Mesenchymal stem cell (in vitro differentiated cells and primary cell): Measurements from ENCODE around the gene NXPH4. TPM values are rescaled to one million over a fixed set of nuclear protein-coding genes. Genes with fewer than 3 reads are reported as not detected.

ENCODE experiments used
- DNase-seq: peaks from one replicate; pipeline ENCODE4 v3.0.0-alpha.2; 2013
- H2AFZ ChIP-seq: one replicate; pipeline ENCODE4 v1.6.1; 2013; ENCODE audit warnings: low read depth, mild to moderate bottlenecking, control low read depth, inconsistent platforms, low read length, moderate library complexity
- H2AK5ac ChIP-seq: 2 replicates; pipeline ENCODE4 v1.6.1; 2013; ENCODE audit warnings: low read length, moderate library complexity, mild to moderate bottlenecking, inconsistent platforms; ENCODE audit not compliant: severe bottlenecking
- H2BK120ac ChIP-seq: one replicate; pipeline ENCODE4 v1.6.1; 2013; ENCODE audit warnings: low read depth, mild to moderate bottlenecking, inconsistent platforms, low read length, moderate library complexity
- H2BK12ac ChIP-seq, 2 experiments: one replicate each; pipeline ENCODE4 v1.6.1; 2013; ENCODE audit warnings: inconsistent platforms in 2 of 2, low read length in 2 of 2, mild to moderate bottlenecking in 2 of 2, moderate library complexity in 2 of 2, control low read depth in 1 of 2
- H2BK15ac ChIP-seq: one replicate; pipeline ENCODE4 v1.6.1; 2013; ENCODE audit warnings: mild to moderate bottlenecking, low read depth, inconsistent platforms; ENCODE audit not compliant: poor library complexity, severe bottlenecking
- H2BK5ac ChIP-seq: 2 replicates; pipeline ENCODE4 v1.6.1; 2013; ENCODE audit warnings: low read depth, mild to moderate bottlenecking, low read length, control low read depth, inconsistent platforms; ENCODE audit not compliant: poor library complexity, severe bottlenecking
- H3K14ac ChIP-seq, 2 experiments: one replicate each; pipeline ENCODE4 v1.6.1; 2013; ENCODE audit warnings: inconsistent platforms in 2 of 2, low read length in 2 of 2, control low read depth in 1 of 2, mild to moderate bottlenecking in 1 of 2, moderate library complexity in 1 of 2
- H3K18ac ChIP-seq, 2 experiments: one replicate each; pipeline ENCODE4 v1.6.1; 2013; ENCODE audit warnings: inconsistent platforms in 2 of 2, low read length in 2 of 2, control low read depth in 1 of 2, low read depth in 1 of 2, mild to moderate bottlenecking in 1 of 2
- H3K23ac ChIP-seq, 2 experiments: one replicate each; pipeline ENCODE4 v1.6.1; 2013; ENCODE audit warnings: inconsistent platforms in 2 of 2, low read length in 2 of 2, mild to moderate bottlenecking in 2 of 2, moderate library complexity in 2 of 2, control low read depth in 1 of 2
- H3K27ac ChIP-seq: 2 replicates; pipeline ENCODE4 v1.5.1; 2013; ENCODE audit warnings: mild to moderate bottlenecking, moderate library complexity, low read length, control low read depth, inconsistent platforms; ENCODE audit not compliant: poor library complexity, severe bottlenecking
- H3K27me3 ChIP-seq, 2 experiments: 2 replicates each; pipeline versions ENCODE4 v1.6.1 to v1.7.0; 2013; ENCODE audit warnings: low read length in 2 of 2, mild to moderate bottlenecking in 2 of 2, moderate library complexity in 2 of 2, control low read depth in 1 of 2, inconsistent platforms in 1 of 2; ENCODE audit not compliant: control insufficient read depth in 1 of 2, insufficient read depth in 1 of 2
- H3K36me3 ChIP-seq, 2 experiments: 2 replicates each; pipeline versions ENCODE4 v1.6.1 to v1.7.0; 2013; ENCODE audit warnings: low read length in 2 of 2, control low read depth in 1 of 2, inconsistent platforms in 1 of 2, low read depth in 1 of 2, mild to moderate bottlenecking in 1 of 2; ENCODE audit not compliant: insufficient read depth in 2 of 2, control insufficient read depth in 1 of 2
- H3K4ac ChIP-seq, 2 experiments: one replicate each; pipeline ENCODE4 v1.6.1; 2013; ENCODE audit warnings: inconsistent platforms in 2 of 2, low read length in 2 of 2, mild to moderate bottlenecking in 2 of 2, moderate library complexity in 2 of 2, control low read depth in 1 of 2, low read depth in 1 of 2
- H3K4me1 ChIP-seq: 2 replicates; pipeline ENCODE4 v1.6.1; 2013; ENCODE audit warnings: low read depth, low read length, control low read depth; ENCODE audit not compliant: control insufficient read depth, insufficient read depth
- H3K4me2 ChIP-seq: 2 replicates; pipeline ENCODE4 v1.6.1; 2013; ENCODE audit warnings: low read length, mild to moderate bottlenecking, inconsistent platforms; ENCODE audit not compliant: poor library complexity, severe bottlenecking
- H3K4me3 ChIP-seq, 2 experiments: 2 replicates each; pipeline versions ENCODE4 v1.5.1 to v1.7.0; 2013; ENCODE audit warnings: low read length in 2 of 2, mild to moderate bottlenecking in 2 of 2, control low read depth in 1 of 2, low read depth in 1 of 2; ENCODE audit not compliant: insufficient read depth in 1 of 2
- H3K79me1 ChIP-seq: replicated peaks from 2 replicates; pipeline ENCODE4 v1.6.1; 2013; ENCODE audit warnings: mild to moderate bottlenecking, control low read depth, low read length, inconsistent platforms; ENCODE audit not compliant: poor library complexity, severe bottlenecking
- H3K9ac ChIP-seq: 2 replicates; pipeline ENCODE4 v1.7.0; 2013; ENCODE audit warnings: mild to moderate bottlenecking, low read length, moderate library complexity
- H3K9me3 ChIP-seq: 2 replicates; pipeline ENCODE4 v1.7.0; 2013; ENCODE audit warnings: mild to moderate bottlenecking, low read length; ENCODE audit not compliant: control insufficient read depth
- H4K8ac ChIP-seq: one replicate; pipeline ENCODE4 v1.6.1; 2013; ENCODE audit warnings: inconsistent platforms, mild to moderate bottlenecking, low read length, moderate library complexity
- H4K91ac ChIP-seq: one replicate; pipeline ENCODE4 v1.6.1; 2013; ENCODE audit warnings: mild to moderate bottlenecking, low read length, inconsistent platforms
- WGBS: methylation state at CpG from one replicate; pipeline ENCODE4 v1.1.7; 2013; ENCODE audit warnings: mixed read lengths; 5-methylcytosine and 5-hydroxymethylcytosine counted together
- polyA plus RNA-seq, 2 experiments: library from polyadenylated mRNA; stranded (reverse); fragments of 200-250 nt; gene quantifications; one replicate each; pipeline ENCODE4 v1.2.3, GENCODE V29; 2013

Gene NXPH4
- polyA plus RNA-seq (2013, experiment 1 of 2) = 1.8 TPM
- 1.6 TPM for polyA plus RNA-seq (2013, experiment 2 of 2)

DNA sequence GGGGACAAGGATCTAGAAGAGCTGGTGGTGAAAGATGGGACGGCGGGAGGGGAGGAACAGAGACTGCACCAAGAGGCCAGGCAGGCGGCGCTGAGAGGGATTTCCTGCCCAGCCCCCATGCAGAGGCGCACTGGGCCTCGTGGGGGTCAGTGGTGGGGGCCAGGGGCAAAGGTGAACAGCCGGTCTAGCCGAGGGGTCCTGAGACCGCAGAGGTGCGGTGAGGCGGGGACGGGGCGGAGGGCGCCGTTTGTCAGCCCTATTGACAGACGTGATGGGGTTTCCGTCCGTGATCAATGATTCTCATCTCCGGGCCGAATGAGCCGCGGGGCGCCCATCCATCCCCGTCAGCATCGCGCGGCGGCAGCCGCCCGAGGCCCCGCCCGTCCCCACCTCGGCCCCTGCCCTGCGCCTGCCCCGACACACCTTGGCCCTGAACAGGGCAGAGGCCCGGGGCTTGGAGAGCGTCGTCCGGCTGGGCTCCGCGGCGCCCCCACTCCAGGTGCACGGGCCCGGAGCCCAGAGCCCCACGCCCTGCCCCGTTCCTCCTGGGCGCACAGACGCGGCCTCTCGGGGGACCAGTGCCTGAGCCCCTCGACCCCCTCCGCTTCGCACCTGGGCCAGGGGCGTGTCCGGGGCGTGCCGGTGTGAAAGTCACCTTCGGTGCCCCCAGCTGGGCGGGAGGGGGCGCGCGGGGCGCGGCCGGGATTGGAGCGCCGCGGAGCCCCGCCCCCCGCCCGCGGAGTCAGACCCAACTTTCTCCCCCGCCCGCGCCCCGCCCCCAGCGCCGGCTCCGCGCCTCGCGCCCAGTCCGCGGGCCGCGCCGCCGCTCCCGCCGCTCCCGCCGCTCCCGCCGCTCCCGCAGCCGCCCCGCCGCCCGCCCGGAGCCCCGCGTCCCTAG, at the start of gene NXPH4:
Gene NXPH4, plus strand, starts transcription at position 781 of the 898 bp plus-strand sequence. CDS start 176 bp downstream, outside the sequence.
- no peak within 1 kb of the TSS for H4K91ac ChIP-seq

DNA sequence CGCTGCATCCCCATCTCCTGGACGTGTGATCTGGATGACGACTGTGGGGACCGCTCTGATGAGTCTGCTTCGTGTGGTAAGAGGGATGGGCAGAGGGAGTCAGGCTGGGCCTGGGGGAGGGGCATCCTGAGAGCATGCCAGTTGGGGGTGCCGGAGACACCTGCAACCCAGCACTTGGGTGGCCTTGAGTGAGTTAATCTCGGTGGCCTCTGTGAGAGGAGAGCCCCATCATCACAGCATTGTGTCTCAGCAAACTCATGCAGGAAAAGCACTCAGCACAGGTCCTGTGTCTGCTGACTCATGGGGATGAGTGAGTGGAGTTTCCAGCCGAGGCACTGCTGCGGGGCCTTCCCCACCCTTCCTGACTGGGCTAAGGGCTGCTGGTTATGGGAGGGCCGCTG, 49.6 kb upstream of the NXPH4 start:
- H3K4me3 ChIP-seq = no peak overlapping the region

More for the DNA sequence above, at the start of gene NXPH4:
- H3K18ac ChIP-seq = peak within 1 kb of the TSS in 1 of 2 experiments; percentile 73
- peak within 1 kb of the TSS; percentile 46 to 75 for H3K4me3 ChIP-seq
- no peak within 1 kb of the TSS for H2BK120ac ChIP-seq
- no peak for DNase-seq
- no peak within 1 kb of the TSS for H2AK5ac ChIP-seq
- no peak within 1 kb of the TSS for H3K4ac ChIP-seq
- no peaks in the 10 kb centered on the region for H3K9me3 ChIP-seq
- H2BK12ac ChIP-seq = peak within 1 kb of the TSS in 1 of 2 experiments; percentile 1
- no peaks in the 10 kb centered on the region for H3K79me1 ChIP-seq
- no peak within 1 kb of the TSS for H2BK5ac ChIP-seq
- H4K8ac ChIP-seq = peak within 1 kb of the TSS; percentile 55
- peaks cover 38% of the 10 kb centered on the region for H3K4me1 ChIP-seq
- peak within 1 kb of the TSS; percentile 15 for H2AFZ ChIP-seq
- H3K14ac ChIP-seq = no peak within 1 kb of the TSS
- H3K9ac ChIP-seq = peak within 1 kb of the TSS; percentile 59
- peaks cover 25 to 27% of the 10 kb centered on the region in 2 experiments for H3K36me3 ChIP-seq
- H3K27me3 ChIP-seq = peaks cover 11 to 60% of the 10 kb centered on the region in 2 experiments
- 1% methylated on average over 80 of the region's 102 CpGs for WGBS
- peak within 1 kb of the TSS; percentile 50 for H2BK15ac ChIP-seq
- H3K4me2 ChIP-seq = peak within 1 kb of the TSS; percentile 82
- H3K27ac ChIP-seq = no peak within 1 kb of the TSS
- peak within 1 kb of the TSS in 1 of 2 experiments; percentile 34 for H3K23ac ChIP-seq

DNA sequence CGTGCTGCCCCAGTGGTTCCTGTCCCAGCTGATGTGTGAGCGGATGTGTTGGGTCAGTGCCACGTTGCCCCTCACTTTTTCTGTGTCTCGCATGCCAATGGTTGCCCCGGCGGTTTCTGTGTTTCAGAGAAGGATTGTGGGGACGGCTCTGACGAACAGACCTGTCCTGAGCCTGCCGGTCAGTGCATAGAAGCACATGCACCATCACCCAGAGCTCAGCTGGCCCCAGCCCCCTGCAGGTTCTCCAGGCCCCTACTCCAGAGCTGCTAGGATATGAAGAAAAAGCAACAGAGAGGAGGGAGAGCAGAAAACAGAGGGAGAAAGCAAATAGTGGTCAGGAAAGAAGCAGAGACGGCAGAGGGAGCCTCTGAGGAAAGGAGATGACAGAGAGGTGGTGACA, 48.5 kb upstream of the NXPH4 start:
- Histone ChIP-seq H2AK5ac (no peak overlapping the region), H2BK15ac (no peak overlapping the region), H3K9ac (peak overlapping the region; percentile 72), H3K18ac (no peak overlapping the region), H3K9me3 (no peaks in the 10 kb centered on the region), H3K4me2 (no peak overlapping the region), H3K4me3 (peak overlapping the region in 1 of 2 experiments; percentile 26), H3K4me1 (peaks cover 24% of the 10 kb centered on the region), H2AFZ (no peak overlapping the region), H3K27me3 (no peaks in the 10 kb centered on the region), H3K27ac (no peak overlapping the region), H3K23ac (no peak overlapping the region), H2BK5ac (no peak overlapping the region), H3K14ac (no peak overlapping the region), H3K4ac (no peak overlapping the region), H4K91ac (peak overlapping the region; percentile 3), H2BK120ac (no peak overlapping the region), H3K36me3 (peaks cover 84 to 93% of the 10 kb centered on the region in 2 experiments), H4K8ac (no peak overlapping the region), H3K79me1 (peaks cover 23% of the 10 kb centered on the region), H2BK12ac (no peak overlapping the region)
- WGBS = 97% methylated on average over 9 of the region's 10 CpGs
- no peak for DNase-seq

More for the DNA sequence above, 49.6 kb upstream of the NXPH4 start:
- H3K4me1 ChIP-seq = peaks cover 24% of the 10 kb centered on the region
- WGBS = 52% methylated on average over 10 of the region's 10 CpGs
- no peak overlapping the region for H2AK5ac ChIP-seq
- H3K14ac ChIP-seq = no peak overlapping the region
- H3K27ac ChIP-seq = peak overlapping the region; percentile 8
- no peak overlapping the region for H3K23ac ChIP-seq
- H3K79me1 ChIP-seq = peaks cover 20% of the 10 kb centered on the region
- peaks cover 85 to 95% of the 10 kb centered on the region in 2 experiments for H3K36me3 ChIP-seq
- no peak overlapping the region for H3K18ac ChIP-seq
- no peak overlapping the region for H2BK15ac ChIP-seq
- H4K91ac ChIP-seq = no peak overlapping the region
- no peak overlapping the region for H3K4me2 ChIP-seq
- H2AFZ ChIP-seq = no peak overlapping the region
- H4K8ac ChIP-seq = peak overlapping the region; percentile 19
- H3K4ac ChIP-seq = no peak overlapping the region
- H2BK5ac ChIP-seq = no peak overlapping the region
- peak overlapping the region; percentile 72 for H3K9ac ChIP-seq
- H2BK120ac ChIP-seq = no peak overlapping the region
- no peaks in the 10 kb centered on the region for H3K27me3 ChIP-seq
- no peaks in the 10 kb centered on the region for H3K9me3 ChIP-seq
- H2BK12ac ChIP-seq = no peak overlapping the region
- peak; percentile 67 for DNase-seq

DNA sequence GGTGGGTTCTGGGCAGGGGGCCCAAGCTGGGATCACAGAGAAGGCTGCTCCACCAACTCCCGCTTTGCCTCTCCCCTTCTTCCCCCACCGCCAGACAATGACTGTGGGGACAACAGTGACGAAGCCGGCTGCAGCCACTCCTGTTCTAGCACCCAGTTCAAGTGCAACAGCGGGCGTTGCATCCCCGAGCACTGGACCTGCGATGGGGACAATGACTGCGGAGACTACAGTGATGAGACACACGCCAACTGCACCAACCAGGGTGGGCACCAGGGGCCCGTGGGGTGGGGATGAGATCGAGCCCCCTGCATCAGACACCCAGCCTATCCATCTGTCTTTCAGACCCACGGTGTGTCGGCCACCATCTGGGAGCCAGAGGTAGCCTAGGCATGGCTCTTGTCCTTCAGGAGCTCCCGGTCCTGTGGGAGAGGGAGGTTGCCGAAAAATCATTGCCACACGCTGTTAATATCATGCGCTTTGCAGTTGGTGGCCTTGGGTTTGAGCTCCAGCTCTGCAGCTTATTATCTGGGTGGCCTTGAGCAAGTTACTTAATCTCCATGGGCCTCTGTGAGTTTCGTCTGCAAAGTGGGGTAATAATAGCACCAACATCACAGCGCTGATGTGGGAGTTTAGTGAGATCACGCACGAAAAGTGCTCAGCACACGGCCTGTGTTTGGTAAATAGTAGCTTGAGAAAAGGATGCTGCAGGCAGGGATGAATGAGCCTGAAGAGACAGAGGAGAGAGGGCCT, 47.4 kb upstream of the NXPH4 start:
- Histone ChIP-seq H2BK120ac (no peak overlapping the region), H3K18ac (no peak overlapping the region), H3K9ac (peak overlapping the region; percentile 74), H3K4me3 (no peak overlapping the region), H3K23ac (no peak overlapping the region), H2AK5ac (no peak overlapping the region), H3K4me1 (peaks cover 24% of the 10 kb centered on the region), H3K9me3 (no peaks in the 10 kb centered on the region), H2AFZ (no peak overlapping the region), H3K4me2 (no peak overlapping the region), H3K14ac (no peak overlapping the region), H2BK5ac (no peak overlapping the region), H4K91ac (no peak overlapping the region), H3K27me3 (no peaks in the 10 kb centered on the region), H3K36me3 (peaks cover 92 to 93% of the 10 kb centered on the region in 2 experiments), H2BK15ac (no peak overlapping the region), H3K79me1 (peaks cover 26% of the 10 kb centered on the region), H3K4ac (no peak overlapping the region), H2BK12ac (no peak overlapping the region), H3K27ac (no peak overlapping the region), H4K8ac (no peak overlapping the region)
- DNase-seq = no peak
- 97% methylated on average over 23 of the region's 23 CpGs for WGBS
